ENCODE measurements around the gene POLR3C. TPM values are rescaled to one million over a fixed set of nuclear protein-coding genes. Genes with fewer than 3 reads are reported as not detected.

The POLR3C gene
- total and polyA plus RNA-seq, 10 of the 15 experiments (the other 5 are each of a cell fraction or from before 2014, with no cell fraction given), result 13.0 to 44.8 (median 34.8) TPM

DNA sequence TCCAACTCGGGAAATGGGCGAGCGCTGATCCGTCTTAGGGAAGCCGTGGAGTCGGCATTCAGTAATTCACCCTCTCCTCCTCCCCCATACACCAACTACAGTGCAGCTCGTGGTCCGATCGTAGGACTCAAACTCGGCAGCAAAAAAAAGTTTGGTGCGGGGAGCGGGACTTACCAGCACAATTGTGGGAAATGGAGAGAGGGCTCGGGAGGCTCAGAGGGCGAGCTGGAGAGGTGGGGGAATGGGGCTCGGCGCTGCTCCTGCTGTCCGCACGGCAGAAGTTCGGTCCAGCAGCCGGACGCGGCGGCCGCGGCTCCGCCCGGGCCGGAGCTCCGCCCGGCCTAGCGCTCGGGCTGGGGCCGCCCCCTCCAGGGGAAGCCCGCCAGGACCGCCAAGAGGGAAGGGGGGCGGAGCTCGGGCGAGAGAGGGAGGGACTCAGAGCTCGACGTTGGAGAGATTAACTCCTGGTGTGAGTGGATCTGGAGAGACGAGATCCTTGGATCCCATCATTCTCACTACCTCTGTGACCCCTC, 35.6 kb downstream of the POLR3C start (continued):
- TF ChIP-seq, protein P1, sequence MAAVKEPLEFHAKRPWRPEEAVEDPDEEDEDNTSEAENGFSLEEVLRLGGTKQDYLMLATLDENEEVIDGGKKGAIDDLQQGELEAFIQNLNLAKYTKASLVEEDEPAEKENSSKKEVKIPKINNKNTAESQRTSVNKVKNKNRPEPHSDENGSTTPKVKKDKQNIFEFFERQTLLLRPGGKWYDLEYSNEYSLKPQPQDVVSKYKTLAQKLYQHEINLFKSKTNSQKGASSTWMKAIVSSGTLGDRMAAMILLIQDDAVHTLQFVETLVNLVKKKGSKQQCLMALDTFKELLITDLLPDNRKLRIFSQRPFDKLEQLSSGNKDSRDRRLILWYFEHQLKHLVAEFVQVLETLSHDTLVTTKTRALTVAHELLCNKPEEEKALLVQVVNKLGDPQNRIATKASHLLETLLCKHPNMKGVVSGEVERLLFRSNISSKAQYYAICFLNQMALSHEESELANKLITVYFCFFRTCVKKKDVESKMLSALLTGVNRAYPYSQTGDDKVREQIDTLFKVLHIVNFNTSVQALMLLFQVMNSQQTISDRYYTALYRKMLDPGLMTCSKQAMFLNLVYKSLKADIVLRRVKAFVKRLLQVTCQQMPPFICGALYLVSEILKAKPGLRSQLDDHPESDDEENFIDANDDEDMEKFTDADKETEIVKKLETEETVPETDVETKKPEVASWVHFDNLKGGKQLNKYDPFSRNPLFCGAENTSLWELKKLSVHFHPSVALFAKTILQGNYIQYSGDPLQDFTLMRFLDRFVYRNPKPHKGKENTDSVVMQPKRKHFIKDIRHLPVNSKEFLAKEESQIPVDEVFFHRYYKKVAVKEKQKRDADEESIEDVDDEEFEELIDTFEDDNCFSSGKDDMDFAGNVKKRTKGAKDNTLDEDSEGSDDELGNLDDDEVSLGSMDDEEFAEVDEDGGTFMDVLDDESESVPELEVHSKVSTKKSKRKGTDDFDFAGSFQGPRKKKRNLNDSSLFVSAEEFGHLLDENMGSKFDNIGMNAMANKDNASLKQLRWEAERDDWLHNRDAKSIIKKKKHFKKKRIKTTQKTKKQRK (IDR thresholded peaks at IDR 0.05; ENCODE audit: low read depth, low read length), result no peak
- peak; percentile 67 for TF ChIP-seq POLR2A (IDR thresholded peaks at IDR 0.05; ENCODE audit: low read depth, low read length)
- no peak for TF ChIP-seq SREBF1 (IDR thresholded peaks at IDR 0.05; ENCODE audit: low read length)
- no peak for TF ChIP-seq MTA3 (IDR thresholded peaks at IDR 0.05; ENCODE audit: borderline replicate concordance, low read length)
- TF ChIP-seq PML (IDR thresholded peaks at IDR 0.05; ENCODE audit: low read length), result no peak
- TF ChIP-seq, protein P2, sequence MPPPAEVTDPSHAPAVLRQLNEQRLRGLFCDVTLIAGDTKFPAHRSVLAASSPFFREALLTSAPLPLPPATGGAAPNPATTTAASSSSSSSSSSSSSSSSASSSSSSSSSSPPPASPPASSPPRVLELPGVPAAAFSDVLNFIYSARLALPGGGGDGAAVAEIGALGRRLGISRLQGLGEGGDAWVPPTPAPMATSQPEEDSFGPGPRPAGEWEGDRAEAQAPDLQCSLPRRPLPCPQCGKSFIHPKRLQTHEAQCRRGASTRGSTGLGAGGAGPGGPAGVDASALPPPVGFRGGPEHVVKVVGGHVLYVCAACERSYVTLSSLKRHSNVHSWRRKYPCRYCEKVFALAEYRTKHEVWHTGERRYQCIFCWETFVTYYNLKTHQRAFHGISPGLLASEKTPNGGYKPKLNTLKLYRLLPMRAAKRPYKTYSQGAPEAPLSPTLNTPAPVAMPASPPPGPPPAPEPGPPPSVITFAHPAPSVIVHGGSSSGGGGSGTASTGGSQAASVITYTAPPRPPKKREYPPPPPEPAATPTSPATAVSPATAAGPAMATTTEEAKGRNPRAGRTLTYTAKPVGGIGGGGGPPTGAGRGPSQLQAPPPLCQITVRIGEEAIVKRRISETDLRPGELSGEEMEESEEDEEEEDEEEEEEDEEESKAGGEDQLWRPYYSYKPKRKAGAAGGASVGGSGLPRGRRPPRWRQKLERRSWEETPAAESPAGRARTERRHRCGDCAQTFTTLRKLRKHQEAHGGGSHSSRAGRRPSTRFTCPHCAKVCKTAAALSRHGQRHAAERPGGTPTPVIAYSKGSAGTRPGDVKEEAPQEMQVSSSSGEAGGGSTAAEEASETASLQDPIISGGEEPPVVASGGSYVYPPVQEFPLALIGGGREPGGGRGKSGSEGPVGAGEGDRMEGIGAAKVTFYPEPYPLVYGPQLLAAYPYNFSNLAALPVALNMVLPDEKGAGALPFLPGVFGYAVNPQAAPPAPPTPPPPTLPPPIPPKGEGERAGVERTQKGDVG (CRISPR knock-in tag; IDR thresholded peaks at IDR 0.05), result no peak
- TF ChIP-seq CREM (IDR thresholded peaks at IDR 0.05; ENCODE audit: low read depth), result no peak; the same call in 1 of the 2 replicates
- no peak for TF ChIP-seq MXI1 (IDR thresholded peaks at IDR 0.05; ENCODE audit: low read depth, low read length)
- no peak for TF ChIP-seq SIN3A (IDR thresholded peaks at IDR 0.05; ENCODE audit: low read depth, low read length)
- TF ChIP-seq WRNIP1 (IDR thresholded peaks at IDR 0.05; ENCODE audit: borderline replicate concordance, low read depth, low read length), result no peak
- TF ChIP-seq ZZZ3 (IDR thresholded peaks at IDR 0.05; ENCODE audit: control insufficient read depth, insufficient read length, low read depth), result no peak
- no peak for TF ChIP-seq KAT2A (conservative IDR thresholded peaks at IDR 0.05; ENCODE audit: control insufficient read depth, low read depth, low read length)
- TF ChIP-seq EED (IDR thresholded peaks at IDR 0.05; ENCODE audit: low read depth), result no peak
- TF ChIP-seq DPF2 (IDR thresholded peaks at IDR 0.05), result peak; percentile 68; the same call in 1 of the 2 replicates
- TF ChIP-seq, protein P3, sequence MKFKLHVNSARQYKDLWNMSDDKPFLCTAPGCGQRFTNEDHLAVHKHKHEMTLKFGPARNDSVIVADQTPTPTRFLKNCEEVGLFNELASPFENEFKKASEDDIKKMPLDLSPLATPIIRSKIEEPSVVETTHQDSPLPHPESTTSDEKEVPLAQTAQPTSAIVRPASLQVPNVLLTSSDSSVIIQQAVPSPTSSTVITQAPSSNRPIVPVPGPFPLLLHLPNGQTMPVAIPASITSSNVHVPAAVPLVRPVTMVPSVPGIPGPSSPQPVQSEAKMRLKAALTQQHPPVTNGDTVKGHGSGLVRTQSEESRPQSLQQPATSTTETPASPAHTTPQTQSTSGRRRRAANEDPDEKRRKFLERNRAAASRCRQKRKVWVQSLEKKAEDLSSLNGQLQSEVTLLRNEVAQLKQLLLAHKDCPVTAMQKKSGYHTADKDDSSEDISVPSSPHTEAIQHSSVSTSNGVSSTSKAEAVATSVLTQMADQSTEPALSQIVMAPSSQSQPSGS (IDR thresholded peaks at IDR 0.05; ENCODE audit: low read length), result no peak
- TF ChIP-seq, protein P4, sequence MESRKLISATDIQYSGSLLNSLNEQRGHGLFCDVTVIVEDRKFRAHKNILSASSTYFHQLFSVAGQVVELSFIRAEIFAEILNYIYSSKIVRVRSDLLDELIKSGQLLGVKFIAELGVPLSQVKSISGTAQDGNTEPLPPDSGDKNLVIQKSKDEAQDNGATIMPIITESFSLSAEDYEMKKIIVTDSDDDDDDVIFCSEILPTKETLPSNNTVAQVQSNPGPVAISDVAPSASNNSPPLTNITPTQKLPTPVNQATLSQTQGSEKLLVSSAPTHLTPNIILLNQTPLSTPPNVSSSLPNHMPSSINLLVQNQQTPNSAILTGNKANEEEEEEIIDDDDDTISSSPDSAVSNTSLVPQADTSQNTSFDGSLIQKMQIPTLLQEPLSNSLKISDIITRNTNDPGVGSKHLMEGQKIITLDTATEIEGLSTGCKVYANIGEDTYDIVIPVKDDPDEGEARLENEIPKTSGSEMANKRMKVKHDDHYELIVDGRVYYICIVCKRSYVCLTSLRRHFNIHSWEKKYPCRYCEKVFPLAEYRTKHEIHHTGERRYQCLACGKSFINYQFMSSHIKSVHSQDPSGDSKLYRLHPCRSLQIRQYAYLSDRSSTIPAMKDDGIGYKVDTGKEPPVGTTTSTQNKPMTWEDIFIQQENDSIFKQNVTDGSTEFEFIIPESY (IDR thresholded peaks at IDR 0.05), result no peak
- no peak for TF ChIP-seq KLF5 (IDR thresholded peaks at IDR 0.05; ENCODE audit: partially characterized antibody)
- TF ChIP-seq, protein P5, sequence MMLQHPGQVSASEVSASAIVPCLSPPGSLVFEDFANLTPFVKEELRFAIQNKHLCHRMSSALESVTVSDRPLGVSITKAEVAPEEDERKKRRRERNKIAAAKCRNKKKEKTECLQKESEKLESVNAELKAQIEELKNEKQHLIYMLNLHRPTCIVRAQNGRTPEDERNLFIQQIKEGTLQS (IDR thresholded peaks at IDR 0.05; ENCODE audit: borderline replicate concordance, extremely low read depth, low read depth, low read length), result no peak
- TF ChIP-seq TARDBP (IDR thresholded peaks at IDR 0.05; ENCODE audit: borderline replicate concordance), result no peak
- TF ChIP-seq JUNB (IDR thresholded peaks at IDR 0.05), result no peak
- TF ChIP-seq FOXM1 (IDR thresholded peaks at IDR 0.05; ENCODE audit: low read depth, low read length), result no peak
- TF ChIP-seq PAX8 (IDR thresholded peaks at IDR 0.05), result no peak
- TF ChIP-seq TBL1XR1 (IDR thresholded peaks at IDR 0.05; ENCODE audit: low read depth, low read length), result no peak
- no peak for TF ChIP-seq ESRRA (IDR thresholded peaks at IDR 0.05; ENCODE audit: low read length)

Data from GM12878 (cell line).